GM21576 (cell line): Measurements from ENCODE around the gene GOPC.

Experiments used
- ATAC-seq: cut with Tn5 transposase; IDR thresholded peaks from one replicate; pipeline ENCODE4 v1.9.1; 2021; ENCODE audit warnings: mild to moderate bottlenecking, moderate library complexity; ENCODE audit not compliant: unreplicated experiment

Gene GOPC

DNA sequence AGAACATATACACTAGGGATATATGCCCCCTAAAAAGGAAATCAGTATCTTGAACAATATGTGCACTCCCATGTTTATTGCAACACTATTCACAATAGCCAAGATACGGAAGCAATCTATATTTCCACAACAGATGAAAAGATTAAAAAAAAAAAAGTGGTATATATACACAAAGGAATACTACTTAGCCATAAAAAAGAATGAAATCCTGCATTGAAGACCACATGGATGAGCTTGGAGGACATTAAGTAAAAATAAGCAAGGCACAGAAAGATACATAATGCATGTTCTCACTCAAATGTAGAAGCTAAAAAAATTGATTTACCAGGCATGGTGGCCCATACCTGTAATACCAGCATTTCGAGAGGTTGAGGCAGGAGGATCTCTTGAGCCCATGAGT is 4.6 kb downstream of the GOPC start:
- ATAC-seq = no peak

DNA sequence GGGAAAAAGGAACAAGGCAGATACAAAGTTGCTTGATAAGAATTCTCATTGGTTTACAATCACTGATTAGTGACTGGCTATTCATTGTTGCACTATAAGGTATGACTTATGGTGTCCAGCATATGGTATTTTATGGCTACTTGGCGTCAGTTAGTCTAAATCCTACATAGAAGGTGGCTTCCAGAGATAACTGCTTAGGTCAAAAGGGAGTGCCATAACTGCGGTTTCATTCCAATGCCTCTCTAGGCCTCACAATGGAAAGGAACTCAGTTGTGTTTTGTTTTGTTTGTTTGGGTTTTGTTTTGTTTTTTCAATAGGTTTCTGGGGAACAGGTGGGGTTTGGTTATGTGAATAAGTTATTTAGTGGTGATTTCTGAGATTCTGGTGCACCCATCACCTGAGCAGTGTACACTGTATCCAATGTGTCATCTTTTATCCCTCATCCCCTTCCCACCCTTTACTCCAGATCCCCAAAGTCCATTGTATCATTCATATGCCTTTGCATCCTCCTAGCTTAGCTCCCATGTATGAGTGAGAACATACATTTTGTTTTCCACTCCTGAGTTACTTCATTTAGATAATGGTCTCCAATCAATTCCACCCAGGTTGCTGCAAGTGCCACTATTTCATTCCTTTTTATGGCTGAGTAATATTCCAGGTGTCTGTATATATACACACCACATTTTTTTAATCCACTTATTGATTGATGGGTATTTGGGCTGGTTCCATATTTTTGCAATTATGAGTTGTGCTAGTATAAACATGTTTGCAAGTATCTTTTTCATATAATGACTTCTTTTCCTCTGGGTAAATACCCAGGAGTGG is 7.0 kb downstream of the GOPC start:
- ATAC-seq = no peak

DNA sequence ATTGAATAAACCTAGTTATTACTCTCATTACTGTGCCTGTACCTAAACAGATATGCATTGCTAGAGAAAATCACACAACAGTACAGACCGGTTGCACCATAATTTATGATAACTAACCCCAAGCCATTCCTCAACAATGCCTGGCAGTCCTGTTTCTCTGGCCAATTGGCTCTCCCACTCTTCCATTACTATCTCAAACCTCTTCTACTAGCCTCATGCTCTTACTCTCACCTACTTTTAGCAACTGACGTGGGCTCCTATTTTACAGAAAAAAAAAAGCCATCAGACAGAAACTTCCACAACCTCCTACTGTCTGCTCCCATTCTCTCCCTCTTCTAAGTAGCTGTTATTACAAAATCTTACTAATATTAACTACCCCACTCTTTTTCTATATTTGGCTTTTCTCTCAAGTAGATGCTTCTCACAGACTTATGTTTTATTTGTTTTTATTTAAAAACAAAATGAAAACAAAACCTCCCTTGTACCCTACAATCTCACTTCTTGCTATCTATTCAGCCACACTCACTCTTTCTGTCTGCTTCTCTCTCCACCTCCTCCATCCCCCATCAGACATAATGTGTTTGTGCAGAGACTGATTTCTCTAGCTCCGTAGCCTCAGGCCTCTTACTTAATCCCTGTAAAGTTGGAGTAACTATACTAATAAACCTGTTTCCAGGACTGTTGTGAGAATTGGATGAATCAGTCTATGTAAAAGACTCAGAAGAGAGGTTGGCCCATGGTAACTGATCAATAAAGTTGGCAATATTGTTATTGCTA is 9.1 kb downstream of the GOPC start:
- no peak for ATAC-seq

DNA sequence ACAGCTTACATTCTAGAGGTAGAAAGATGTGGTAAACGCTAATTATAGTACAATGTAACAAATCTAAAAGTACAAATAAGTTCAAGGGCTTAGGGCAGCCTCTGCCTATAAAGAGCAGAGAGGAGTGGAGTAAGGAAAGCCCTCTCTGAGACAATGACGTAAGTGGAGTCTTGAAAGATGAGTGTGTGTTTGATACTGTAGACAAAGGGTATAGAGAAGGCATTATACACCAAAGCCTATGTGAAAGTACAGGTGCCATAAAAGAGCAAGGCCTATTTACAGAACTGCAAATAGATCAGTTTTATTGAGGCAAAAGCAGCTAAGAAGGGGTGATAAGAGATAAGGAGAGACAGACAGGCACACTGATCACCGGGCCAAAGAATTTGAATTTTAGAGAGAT is 10.9 kb downstream of the GOPC start:
- no peak for ATAC-seq

DNA sequence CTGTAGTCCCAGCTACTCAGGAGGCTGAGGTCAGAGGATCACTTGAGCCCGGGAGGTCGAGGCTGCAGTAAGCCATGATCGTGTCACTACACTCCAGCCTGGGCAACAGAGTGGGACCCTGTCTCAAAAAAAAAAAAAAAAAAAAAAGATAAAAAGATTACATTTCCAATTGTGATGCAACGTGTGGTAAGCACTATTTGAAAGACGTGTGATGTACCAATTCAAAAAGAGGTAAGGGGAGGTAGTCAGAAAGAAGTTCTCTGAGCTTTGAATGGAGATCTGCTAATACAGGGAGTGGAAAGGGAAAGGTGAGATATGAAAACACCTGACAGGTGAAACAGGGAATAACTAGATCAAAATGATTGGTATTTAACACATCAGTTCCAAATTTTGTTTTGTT is 11.9 kb downstream of the GOPC start:
- no peak for ATAC-seq

DNA sequence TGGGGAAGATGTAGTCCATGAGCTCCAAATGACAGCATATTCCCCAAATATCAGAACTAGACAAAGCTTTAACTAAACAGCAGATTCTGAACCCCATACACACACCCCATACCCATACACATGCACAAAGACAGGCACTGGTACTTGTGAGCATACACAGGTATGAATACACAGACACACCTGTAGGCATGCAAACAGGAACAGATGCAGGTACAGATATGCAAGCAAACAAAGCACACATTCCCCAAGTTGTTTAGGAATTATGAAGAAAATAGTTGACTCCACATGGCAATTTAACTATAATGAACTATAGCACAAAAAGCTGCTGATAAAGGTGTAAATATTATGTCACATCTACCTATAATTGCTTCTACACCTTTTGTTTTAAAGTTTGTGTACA is 16.7 kb downstream of the GOPC start:
- no peak for ATAC-seq

DNA sequence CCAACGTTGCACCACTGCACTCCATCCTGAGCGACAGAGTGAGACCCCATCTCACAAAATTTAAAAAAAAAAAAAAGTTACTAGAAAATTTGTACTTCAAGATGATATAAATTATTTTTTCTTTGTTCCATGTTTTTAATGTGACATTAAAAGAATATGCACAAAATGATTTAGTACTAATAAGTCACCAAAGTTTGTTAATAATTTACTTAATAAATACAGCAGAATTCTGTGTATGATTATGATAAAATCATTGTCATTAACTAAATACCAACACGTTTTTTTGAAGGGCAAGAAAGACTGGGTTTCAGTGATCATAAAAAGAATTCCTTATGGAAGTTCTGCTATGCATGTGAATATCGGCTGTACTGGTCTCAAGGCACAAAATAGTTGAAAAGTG is 28.1 kb downstream of the GOPC start:
- no peak for ATAC-seq

DNA sequence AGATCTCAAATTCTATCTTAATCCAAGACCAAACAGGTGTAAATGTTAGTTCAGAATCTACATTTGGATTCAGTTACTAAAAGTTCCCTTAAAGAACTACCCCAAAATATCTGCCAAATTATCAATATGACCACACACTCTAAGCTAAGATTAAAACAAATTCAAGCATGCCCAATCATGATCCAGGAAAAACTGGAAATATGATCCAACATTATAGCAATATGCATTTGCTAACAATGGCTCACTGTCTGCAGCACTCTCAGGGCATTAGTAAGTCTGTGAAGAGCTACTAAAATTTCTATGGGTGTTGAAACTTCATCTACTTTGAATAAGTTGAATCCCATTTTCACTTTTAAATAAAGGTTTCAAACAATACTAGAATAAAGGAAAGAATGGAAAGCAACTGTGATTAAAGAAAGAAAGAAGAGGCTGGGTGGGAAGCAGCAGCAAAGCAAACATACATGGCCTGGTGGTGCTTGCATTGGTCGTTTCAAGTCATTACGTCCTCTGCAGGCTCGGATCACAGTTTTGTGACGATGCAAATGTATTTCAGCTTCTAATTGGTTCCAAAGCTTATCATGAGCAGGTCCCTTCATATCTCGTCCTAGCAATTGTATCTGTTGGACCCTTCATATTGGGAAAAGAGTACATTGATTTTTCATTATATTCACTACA is 29.2 kb downstream of the GOPC start:
- no peak for ATAC-seq

DNA sequence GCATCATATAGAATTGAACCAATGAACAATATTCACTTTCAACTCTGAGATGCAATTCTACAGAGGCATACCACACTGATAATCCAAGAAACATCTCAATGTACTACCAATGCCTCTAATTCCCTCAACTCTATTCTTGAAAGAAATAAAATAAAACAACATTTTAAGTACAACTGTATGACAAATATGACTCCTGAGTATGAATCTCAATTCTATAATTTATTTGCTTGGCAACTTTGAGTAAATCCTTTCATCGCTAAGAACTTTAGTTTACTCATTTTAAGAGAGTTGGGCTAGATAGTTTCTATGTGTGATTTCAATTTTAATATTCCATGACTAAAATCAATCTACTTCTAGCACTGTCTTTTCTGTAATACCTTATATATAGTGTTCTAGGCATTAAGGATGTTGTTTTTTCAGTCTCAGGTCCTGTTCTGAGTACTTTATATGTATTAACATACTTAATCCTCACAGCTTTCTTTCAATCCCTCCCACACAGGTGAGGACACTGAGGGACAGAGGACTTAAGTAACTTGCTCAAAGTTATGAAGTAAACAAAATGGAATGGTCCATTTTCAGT is 33.4 kb downstream of the GOPC start:
- ATAC-seq = no peak

DNA sequence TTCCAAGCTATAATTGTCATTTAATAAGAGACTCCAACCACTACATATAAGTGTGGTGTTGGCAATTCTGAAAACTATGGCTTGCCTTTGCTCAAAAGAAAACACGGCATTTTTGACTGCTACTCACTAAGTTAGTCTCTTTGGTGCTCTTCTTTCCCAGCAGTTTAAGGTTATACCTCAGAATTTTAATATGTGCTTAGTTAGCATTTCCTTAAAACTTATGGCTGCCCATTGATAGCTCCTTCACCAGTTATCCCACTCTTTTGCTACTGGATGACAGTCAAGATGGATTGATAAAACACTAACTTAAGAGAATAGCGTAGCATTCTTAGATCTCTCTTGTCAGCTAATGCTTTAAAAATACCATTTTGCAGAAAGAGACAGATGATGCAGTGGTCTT is 34.1 kb downstream of the GOPC start:
- ATAC-seq = no peak

DNA sequence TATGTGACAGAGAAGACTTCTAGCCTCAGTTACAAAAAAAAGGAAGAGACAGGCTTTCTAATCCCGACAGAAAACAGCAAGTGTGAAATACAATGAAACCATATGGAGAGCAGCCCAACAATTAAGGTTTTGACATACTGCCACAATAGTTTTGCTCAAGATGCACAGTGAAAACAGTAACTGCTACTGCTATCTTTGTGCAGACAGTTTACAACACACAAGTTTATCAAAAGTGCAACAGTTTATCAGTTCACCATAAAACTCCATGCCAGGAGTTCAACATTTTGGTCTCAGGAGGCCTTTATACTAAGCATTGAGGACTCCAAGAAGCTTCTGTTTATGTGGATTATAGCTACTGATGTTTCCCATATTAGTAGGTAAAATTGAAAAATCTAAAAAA is 37.6 kb downstream of the GOPC start:
- ATAC-seq = no peak

DNA sequence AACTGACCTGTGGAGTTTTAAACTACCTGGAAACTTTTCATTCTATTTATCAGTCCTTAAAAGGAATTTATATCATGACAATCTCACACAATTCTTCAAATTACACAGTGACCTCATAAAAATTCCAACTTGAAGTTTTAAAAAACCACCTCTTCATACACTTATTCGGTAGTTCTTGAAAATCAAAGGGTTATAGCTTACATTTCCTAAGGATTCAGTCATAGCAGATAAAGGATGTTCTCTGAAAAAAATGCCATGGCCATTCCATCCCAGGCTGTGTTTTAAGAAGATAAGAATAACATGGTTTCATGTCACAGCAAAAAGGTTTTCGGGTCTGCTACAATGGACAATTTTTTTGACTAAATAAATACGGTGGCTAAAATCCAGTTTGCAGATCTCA is 41.2 kb downstream of the GOPC start:
- ATAC-seq = no peak

DNA sequence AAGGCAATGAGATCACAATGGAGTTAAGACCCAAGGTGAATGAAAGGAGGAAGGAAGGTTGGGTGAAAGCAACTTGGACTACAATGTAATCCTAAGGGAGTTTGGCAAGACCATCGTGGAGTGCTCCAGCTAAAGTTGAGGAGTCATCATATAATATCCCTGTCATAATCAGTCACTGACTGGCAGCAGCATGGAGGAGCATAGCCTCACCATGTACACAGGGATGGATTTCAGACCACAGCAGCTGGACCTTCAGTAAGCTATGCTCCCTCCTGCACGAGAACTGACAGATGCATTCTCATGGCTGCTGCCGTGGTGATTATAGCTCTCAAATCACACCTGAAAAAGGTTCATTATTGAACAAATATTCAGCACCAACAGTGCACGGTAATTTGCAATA is 43.0 kb downstream of the GOPC start:
- no peak for ATAC-seq

DNA sequence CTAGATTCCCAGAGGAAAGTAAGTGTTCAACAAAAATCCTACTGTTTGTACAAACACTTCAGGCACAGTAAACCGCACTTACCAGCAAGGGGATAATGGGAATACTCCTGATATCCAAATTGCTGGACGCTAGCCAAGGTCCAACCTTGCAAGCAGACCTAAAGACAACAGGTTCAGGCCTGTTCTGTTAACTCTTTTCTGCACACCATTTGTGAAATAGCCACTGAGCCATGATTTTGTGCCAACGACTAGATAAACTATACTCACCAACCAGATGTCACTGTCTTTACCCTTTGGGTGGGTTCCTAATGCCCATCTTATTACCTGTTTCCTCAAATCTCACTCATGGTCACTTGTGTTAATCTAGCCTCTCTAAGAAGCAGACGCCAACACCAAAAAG is 43.5 kb downstream of the GOPC start:
- ATAC-seq = no peak

DNA sequence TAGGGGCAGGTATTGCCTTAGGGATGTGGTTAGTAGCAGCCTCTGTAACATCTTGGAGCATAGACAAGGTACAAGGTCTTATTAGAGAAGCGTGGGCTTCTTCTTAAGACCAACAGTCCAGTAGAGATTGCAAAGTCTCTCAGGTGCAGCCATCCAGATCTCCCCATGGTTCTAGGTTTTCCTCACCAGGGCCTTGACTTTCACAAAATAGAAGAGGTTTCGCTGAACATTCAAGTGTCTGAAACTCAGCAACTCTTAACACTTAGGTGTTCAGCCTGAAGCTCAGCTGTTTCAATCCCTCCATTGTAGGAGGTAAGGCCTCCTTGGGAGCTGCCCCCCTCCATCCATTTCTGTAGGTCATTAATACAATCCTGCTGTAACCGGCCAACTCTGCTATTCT is 44.4 kb downstream of the GOPC start:
- ATAC-seq = no peak

DNA sequence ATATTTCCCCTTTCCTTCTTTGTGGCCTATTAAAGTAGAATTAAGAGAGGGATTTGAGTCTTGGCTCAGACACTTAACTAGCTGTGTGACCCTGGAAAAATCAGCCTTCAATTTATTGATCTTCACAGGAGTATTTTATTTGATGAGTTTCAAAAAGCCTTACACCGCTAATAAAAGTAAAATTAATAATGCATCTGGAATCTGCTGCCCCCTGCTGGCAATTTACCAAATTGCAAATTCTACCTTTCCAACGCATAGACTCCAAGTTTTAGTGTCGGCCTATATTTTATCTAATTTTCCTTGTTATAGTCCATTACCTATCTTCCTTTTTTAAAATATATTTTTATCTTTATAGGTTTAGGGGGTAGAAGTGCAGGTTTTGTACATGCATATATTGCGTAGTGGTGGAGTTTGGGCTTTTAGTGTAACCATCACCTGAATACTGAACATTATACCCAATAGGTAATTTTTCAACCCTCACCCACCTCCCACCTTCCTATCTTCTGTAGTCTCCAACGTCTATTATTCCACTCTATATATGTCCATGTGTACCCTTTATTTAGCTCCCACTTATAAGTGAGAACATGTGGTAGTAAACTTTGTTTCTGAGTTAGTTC is 46.3 kb downstream of the GOPC start:
- ATAC-seq = no peak

DNA sequence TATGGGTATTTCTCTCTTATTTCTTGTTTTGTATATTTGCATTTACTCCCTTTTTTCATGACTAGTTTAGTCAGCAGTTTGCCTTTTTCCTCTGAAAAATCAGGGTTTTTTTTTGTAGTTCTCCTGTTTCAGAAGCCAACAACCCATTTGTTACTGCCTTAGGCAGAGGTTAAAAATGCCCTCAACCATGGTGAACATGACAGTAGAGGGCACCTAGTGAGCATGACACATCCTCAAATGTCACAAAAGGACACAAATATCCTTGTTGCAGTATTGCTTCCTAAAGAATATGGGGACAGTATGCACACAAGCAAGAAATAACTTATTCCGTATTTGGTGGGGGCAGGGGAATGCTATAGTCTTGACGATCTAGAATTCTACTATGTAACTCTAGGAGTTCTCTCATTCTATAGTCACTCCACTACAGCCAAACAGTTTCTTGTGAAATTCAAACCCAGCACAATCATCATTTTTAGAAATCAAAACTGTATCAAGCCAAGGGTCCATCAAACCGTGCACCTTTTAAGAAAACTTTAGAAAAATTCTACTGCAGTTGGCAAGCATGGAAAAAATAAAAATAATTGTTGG is 47.0 kb downstream of the GOPC start:
- no peak for ATAC-seq

DNA sequence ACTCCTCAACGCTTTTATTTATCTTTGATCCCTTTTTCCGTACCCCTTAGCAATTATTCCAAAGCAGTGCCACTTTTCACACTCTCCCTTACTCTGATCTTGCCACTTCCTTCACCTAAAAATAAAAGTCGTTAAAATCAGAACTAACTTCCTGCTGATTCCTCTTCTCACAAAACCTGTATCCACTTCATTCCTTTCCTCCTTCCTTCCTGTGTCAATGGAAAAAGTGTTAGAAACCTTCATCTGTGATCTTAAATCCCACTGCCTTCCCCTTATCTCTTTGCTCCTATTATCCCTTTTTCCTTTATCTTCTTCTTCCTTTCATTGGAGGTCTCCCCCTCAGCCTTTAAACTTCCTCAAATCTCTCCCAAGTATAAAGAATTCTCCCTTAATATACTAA is 49.2 kb downstream of the GOPC start:
- no peak for ATAC-seq

DNA sequence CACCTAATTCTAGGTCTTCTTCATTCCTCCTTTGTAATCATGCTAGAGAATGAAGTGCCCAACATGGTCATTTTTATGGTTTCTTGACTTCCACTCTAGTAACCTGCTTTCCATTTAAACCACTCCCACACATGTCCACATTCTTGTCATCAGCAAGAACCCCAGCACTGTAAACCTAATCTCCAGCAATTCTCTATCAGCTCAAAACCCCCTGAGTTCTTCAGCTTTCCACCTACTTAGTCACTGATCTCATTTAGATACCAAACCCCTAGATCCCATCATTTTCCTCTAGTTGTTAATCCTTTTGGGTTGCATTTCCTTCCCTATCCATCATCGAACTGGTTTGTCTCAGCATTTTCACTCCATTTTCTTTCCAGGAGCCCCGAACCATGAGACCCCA is 49.7 kb downstream of the GOPC start:
- no peak for ATAC-seq

DNA sequence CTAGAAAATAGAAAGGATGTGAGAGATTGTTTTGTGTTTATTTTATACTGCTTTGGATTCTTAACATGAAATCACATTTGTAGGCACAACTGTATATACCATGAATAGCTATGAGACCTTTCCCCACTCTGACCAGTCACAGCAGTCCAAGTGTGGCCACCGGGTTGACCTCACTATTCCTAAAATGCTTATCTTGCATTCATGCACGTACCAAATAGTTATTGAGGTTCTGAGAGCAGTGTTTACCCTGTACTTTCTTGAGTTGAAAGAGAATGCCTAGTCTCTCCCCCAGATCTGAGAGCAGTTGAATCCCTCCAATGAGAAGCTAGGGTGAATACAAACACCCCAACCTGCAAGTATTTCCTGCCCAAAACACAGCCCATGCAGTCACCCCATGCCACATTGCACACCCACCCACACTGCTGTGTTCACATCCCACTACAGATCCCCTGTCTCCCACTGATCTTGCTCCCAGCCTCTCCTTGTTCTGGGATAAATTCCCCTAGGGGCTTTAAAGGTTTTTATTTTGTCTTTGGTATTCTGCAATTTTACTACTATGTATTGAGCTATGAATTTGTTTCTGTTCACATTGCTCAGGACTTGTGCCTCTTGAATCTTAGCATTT is 51.6 kb downstream of the GOPC start:
- ATAC-seq = no peak
